H1 (cell line): ENCODE results near the gene NARS2. TPM values are rescaled to one million over a fixed set of nuclear protein-coding genes. Genes with fewer than 3 reads are reported as not detected.

Experiments
- NANOG ChIP-seq: IDR thresholded peaks from 2 replicates; pipeline ENCODE4 v1.6.1; 2011; ENCODE audit warnings: low read length, low read depth, mild to moderate bottlenecking, inconsistent platforms; ENCODE audit not compliant: insufficient read depth, poor library complexity, severe bottlenecking
- polyA plus RNA-seq, 7 experiments: library from polyadenylated mRNA; depleted of rRNA in 3 of 7; stranded (reverse) in 5 of 7; unstranded in 2 of 7; fragments of >200 nt in 5 of 7; fragments of 200-250 nt in 2 of 7; gene quantifications; 1 replicate in 5 of 7; 2 replicates in 1 of 7; 4 replicates in 1 of 7; pipeline versions ENCODE4 v1.2.1 to v1.2.3, GENCODE V29; 2011 to 2013; ENCODE audit warnings: missing spikeins in 2 of 7, mixed read lengths in 2 of 7
- total RNA-seq: library from RNA; stranded (reverse); fragmentation: NEBNext Ultra II Directional; extraction: Animal tissue kit (Norgen Biotek cat#: 25700); gene quantifications from 2 replicates; pipeline ENCODE4 v1.2.1, GENCODE V29; 2021
- TF ChIP-seq, protein P1 (sequence below): IDR thresholded peaks from 2 replicates; pipeline ENCODE4 v1.6.1; 2011; ENCODE audit warnings: low read length, improper control_type of control experiment

Gene NARS2
- total and polyA plus RNA-seq, 2 of the 8 experiments (the other 6 are each of a cell fraction or from before 2014, with no cell fraction given), result 26.2 to 51.6 TPM

DNA sequence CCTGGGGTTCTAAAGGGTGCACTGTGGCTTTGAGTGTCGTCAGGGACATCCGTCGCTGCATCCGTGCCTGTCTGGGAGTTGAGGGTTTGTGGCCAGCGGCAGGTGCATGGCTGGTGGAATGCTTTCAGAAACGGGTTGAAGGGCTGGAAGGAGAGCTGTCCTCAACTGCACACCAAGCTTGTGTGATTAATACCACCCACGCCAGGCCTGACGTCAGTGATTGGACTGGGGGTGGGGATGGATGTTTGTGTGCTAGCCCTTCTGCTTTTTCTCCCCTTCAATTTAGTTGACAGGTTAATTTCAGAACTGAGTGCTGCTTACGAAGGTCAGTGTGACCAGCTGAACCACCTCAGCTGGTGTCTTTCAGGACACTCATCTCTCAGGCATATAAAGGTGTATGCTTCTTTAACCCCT is 153.9 kb downstream of the NARS2 start (continued):
- TF ChIP-seq NANOG, result no peak
- TF ChIP-seq, protein P1, sequence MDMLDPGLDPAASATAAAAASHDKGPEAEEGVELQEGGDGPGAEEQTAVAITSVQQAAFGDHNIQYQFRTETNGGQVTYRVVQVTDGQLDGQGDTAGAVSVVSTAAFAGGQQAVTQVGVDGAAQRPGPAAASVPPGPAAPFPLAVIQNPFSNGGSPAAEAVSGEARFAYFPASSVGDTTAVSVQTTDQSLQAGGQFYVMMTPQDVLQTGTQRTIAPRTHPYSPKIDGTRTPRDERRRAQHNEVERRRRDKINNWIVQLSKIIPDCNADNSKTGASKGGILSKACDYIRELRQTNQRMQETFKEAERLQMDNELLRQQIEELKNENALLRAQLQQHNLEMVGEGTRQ, result no peak
